Measurements from ENCODE around the gene KCTD16.

- TF ChIP-seq CTCF (IDR thresholded peaks at IDR 0.05), result no peak
- TF ChIP-seq POLR2A (IDR thresholded peaks at IDR 0.05), result no peak
Measured at GRCh38 chr5:144122641-144123040, 48.0 kb upstream of the KCTD16 start.

All from body of pancreas (tissue), 4 donors.